ENCODE measurements around the gene KCNJ16. TPM values are rescaled to one million over a fixed set of nuclear protein-coding genes. Genes with fewer than 3 reads are reported as not detected.

KCNJ16 gene
- total RNA-seq, 1 donor from 2014 or later, result not detected

- no peak for ATAC-seq
Observed at GRCh38 chr17:70070305-70071027, 4.6 kb upstream of the KCNJ16 start.

- no peak for ATAC-seq
Observed at GRCh38 chr17:70071127-70071526, 3.9 kb upstream of the KCNJ16 start.

GRCh38 chr17:70071620-70072019 lies 3.4 kb upstream of the KCNJ16 start:
- ATAC-seq, result no peak

- no peak for ATAC-seq
Observed at GRCh38 chr17:70072546-70073309, 2.3 kb upstream of the KCNJ16 start.

GRCh38 chr17:70073310-70073709 lies 1.7 kb upstream of the KCNJ16 start:
- no peak for ATAC-seq

- ATAC-seq, result no peak
Observed at GRCh38 chr17:70073799-70074198, 1.2 kb upstream of the KCNJ16 start.

- ATAC-seq, result no peak
Observed at GRCh38 chr17:70074236-70074830, 692 bp upstream of the KCNJ16 start.

- ATAC-seq, result no peak
Observed at GRCh38 chr17:70076189-70076588, 1.2 kb downstream of the KCNJ16 start.

- ATAC-seq, result no peak
Observed at GRCh38 chr17:70076831-70077230, 1.8 kb downstream of the KCNJ16 start.

- ATAC-seq, result no peak
Observed at GRCh38 chr17:70078549-70078948, 3.5 kb downstream of the KCNJ16 start.

GRCh38 chr17:70078994-70079531 lies 4.0 kb downstream of the KCNJ16 start:
- ATAC-seq, result no peak

- ATAC-seq, result no peak
Observed at GRCh38 chr17:70080541-70081347, 5.7 kb downstream of the KCNJ16 start.

GRCh38 chr17:70081885-70082284 lies 6.9 kb downstream of the KCNJ16 start:
- ATAC-seq, result no peak

- no peak for ATAC-seq
Observed at GRCh38 chr17:70084476-70084875, 9.5 kb downstream of the KCNJ16 start.

GRCh38 chr17:70086516-70086915 lies 11.5 kb downstream of the KCNJ16 start:
- ATAC-seq, result no peak

GRCh38 chr17:70089513-70090148 lies 14.6 kb downstream of the KCNJ16 start:
- ATAC-seq, result no peak

- no peak for ATAC-seq
Observed at GRCh38 chr17:70091005-70091568, 16.1 kb downstream of the KCNJ16 start.

GRCh38 chr17:70091696-70092095 lies 16.7 kb downstream of the KCNJ16 start:
- no peak for ATAC-seq

GRCh38 chr17:70093163-70093562 lies 18.1 kb downstream of the KCNJ16 start:
- no peak for ATAC-seq

- ATAC-seq, result no peak
Observed at GRCh38 chr17:70095455-70095854, 20.4 kb downstream of the KCNJ16 start.

- ATAC-seq, result peak; percentile 52
Observed at GRCh38 chr17:70096861-70097260, 21.8 kb downstream of the KCNJ16 start.

GRCh38 chr17:70098030-70098429 lies 23.0 kb downstream of the KCNJ16 start:
- peak; percentile 60 for ATAC-seq
